GM21423 (cell line): ENCODE results near the gene ALKBH3.

ENCODE experiments used
- ATAC-seq: cut with Tn5 transposase; IDR thresholded peaks from one replicate; pipeline ENCODE4 v1.9.1; 2021; ENCODE audit warnings: mild to moderate bottlenecking, moderate library complexity; ENCODE audit not compliant: unreplicated experiment

Gene ALKBH3

DNA sequence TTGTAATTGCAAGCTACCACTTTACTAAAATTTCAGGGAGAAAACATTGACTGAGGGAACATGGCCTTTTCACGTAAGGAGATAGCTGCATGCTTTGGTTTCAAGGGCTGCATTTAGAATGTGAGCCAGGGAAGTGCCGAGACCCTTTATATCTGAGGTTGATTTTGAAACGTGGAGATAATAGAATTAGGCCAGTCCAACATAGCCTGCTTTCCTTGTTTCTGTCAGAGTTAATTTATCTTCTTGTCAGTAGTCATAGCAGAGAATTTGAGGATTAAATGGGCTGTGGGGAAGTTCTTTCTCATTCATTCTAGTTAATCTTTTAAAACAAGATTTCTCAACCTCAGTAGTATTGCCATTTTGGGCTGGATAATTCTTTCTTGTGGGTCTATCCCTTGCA lies 12.2 kb downstream of the ALKBH3 start:
- ATAC-seq, result no peak

DNA sequence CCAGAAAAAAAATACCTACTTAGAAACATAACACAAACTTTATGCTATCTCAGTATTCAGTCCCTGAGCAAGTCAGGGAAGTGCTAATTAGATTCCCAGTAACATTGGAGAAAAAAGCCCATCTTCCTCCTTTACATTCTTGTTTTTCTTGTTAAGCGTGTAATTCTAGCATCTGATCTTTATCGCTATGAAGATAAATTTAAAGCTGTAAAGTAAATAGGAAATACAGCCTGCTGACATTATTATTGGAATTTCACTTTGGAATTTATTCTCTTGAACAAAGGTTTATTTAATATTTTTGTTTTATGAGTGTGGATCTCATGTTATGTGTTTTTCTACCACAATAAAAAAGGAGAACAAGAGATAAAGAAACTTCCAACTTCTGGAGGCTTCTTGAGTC lies 13.9 kb downstream of the ALKBH3 start:
- ATAC-seq, result no peak

DNA sequence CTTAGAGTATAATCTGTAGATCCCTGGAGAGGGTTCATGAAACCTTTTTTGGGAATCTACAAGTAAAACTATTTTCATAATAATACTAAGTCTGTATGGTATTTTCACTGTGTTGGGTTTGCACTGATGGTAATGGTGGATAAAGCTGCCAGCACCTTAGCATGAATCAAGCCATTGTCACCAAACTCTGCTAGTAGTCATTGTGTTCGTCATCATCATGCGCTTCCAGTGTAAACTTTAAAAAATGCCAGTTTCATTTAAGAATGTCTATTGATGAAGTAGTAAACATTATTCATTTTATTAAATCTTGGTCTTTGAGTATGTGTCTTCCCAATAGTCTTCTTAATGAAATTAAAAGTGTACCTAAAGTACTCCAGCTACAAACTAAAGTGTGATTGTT lies 15.0 kb downstream of the ALKBH3 start:
- ATAC-seq, result no peak

DNA sequence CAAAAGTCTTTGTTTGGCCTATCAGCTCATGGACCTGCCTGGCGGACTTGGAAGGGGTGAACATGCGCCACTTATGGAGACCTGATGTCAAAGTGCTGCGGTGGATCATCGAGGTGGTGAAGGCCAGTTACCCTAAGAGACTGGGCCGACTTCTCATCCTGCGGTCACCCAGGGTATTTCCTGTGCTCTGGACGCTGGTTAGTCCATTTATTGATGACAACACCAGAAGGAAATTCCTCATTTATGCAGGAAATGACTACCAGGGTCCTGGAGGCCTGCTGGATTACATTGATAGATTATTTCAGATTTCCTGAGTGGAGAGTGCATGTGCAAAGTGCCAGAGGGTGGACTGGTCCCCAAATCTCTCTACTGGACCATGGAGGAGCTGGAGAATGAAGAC lies 17.9 kb downstream of the ALKBH3 start:
- no peak for ATAC-seq

DNA sequence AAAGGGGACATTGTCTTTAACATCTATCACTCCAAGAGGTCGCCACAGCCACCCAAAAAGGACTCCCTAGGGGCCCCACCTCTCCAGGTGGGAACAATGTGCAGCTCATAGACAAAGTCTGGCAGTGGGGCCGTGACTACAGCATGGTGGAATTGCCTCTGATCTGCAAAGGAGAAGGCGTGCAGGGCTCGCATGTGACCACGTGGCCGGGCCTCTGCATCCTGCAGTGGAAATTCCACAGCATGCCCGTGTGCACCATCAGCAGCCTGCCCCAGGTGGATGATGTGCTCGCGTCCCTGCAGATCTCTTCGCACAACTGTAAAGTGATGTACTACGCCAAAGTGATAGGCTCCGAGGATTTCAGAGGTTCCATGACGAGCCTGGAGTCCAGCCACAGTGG lies 18.5 kb downstream of the ALKBH3 start:
- no peak for ATAC-seq

DNA sequence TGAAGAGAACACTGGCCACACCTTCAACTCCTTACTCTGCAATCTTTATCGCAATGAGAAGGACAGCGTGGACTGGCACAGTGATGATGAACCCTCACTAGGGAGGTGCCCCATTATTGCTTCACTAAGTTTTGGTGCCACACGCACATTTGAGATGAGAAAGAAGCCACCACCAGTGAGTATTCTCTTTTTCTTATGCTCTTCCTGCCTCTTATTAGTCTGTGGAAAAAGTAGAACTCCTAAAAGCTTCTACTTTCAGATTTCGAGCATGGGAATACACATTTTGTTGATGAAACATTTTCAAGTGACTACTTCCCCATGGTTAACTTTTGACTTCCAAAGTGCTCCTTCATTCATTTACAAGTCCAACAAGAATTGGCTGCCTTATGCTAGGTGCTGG lies 20.9 kb downstream of the ALKBH3 start:
- ATAC-seq, result no peak

DNA sequence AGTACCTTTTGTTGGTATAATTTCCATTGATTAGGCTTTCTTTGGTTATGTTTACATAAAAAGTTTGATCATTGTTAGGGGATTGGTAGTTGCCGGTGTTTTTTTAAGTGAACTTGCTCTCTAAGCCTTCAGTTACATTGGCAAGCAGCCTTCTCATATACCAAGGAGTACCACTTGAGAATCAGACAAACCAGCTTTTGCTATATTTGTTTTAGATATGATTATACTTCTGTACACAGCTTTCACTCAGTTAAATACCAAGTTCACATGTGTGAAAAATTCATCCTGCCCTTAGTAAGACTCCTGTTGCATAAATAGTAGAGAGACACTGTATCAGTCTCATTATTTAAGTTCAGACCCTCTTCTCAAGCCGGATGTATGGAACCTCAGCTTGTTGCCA lies 22.4 kb downstream of the ALKBH3 start:
- no peak for ATAC-seq

DNA sequence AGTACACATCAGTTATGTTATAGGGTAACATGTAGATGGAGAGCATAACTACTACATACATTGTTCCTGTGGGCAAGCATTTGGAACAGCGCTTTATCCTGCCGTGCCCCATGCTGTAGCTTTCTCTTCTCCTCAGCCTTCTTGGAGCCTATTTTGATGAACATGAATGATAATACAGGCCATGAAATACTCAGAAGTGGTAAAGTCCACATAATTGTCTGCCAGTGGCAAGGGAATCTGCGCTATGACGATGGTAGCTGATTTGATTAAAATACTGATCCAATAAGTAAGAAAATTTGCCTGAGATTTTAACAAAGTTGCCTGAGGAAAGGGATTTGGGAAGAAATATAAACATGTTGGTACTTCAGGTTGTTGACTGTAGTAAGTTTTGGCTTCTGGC lies 23.3 kb downstream of the ALKBH3 start:
- ATAC-seq, result no peak

DNA sequence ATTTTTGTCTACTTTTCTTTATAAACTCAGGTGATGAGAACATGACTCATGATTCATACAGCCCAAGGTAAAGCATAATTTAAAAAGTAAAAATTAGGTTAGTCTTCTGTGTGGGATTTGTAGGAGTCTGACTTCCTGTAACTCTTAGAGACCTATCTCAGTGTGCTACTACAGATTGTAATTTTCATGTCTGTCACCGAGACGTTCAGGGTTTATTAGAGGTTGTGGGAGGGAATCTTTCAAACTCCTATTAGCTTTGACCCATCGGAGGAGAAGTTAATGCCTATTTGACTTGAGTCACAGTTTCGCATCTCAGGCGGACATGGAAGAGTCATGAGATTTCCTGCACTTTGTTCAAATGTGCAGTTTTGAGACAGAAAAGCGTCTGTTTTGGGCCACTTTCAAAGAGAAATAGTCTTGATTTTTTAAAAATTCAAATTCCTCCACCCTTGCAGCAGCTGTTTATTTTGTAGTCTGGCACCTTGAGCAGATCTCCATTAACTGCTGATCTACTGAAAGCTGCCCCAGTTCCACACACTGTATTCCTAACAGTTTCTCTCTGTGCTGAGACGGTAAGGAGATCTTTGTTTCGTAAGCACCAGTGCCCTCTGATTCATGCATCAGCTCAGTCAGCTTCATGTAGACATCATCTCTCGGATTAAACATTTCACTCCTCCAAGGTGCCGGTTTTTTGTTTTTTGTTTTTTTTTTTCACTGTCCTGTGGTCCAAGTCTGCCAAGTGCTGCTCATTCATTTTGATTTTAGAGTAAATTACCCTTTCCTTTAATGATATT lies 24.3 kb downstream of the ALKBH3 start:
- ATAC-seq, result no peak

DNA sequence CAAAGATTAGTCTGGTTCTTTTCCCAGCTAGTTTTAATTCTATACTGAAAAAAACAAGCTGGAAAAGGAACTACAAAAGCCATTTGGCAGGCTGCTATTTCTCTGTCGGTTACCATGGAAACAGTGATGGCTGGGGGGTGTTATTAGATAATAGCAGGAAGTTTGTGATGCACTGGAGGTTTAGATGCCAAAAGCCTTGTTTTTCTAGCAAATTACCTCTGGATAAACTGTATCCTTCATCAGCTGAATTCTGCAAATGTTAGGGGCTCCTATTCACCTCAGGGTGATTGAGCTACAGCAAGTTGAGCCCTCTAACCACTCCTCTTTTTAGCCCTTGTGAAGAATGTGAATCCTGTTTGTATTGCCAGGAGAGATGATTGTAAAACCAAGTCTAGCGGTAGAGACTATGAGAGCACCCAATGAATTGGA lies 25.2 kb downstream of the ALKBH3 start:
- no peak for ATAC-seq

DNA sequence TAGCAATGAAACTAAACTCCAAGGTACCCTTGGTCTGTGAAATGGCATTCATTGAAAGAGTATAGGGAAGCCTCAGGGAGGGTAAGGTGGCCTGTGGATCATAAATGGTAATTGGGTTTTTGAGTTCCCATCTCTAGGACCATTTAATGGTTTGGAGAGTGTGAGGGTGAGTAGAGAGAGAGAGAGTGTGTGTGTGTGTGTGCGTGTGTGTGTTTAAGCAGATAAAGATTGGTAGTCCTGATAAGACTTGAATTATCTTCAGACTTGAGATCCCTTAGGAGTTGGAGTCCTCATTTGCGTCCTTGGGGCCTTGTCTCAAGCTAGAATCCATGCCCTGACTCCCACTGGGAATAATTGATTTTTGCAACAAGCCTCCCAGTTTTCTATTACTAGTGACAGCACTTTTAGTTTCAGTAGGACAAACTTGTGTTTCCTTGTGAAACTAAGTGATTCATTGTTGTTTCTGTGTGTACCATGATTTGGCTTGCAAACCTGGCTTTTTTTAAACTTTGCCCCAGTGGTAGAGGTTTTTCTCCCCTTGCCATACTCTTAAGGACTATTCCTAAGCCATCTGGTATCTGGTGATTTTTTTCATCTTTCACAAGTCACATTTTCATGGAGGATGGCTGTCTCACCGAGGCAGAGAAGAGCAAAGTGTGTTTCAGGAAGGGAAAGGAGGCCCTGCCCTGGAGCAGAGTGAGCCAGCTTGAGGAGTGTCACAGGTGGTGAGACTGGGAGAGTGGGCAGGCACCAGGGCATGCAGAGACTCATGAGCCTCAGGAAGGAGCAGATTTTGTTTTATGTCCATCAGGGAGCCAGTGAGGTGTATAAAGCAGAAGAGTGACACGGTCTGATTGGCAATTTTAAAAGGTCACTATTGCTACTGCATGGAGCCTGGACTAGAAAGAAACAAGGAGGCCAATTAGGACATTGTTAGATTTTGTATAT lies 26.7 kb downstream of the ALKBH3 start:
- ATAC-seq, result no peak

DNA sequence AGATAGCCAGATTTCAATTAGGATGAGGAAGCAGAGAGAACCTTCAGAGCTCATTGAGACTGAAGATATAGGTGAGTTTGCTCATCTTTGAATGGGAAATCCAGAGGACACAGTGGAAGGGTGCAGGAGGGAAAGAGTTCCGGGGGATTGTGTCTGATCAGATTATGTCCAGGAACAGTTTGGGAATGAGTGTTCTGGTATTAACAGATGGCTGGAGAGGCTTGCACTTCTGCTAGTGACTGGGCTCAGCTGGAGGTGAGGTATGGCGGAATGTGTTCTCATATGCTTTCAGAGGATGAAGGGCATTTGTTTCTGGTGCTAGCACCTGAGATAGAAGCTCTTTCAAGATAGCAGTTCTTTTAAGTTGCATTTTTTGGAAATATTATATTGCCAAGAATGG lies 27.6 kb downstream of the ALKBH3 start:
- ATAC-seq, result no peak

DNA sequence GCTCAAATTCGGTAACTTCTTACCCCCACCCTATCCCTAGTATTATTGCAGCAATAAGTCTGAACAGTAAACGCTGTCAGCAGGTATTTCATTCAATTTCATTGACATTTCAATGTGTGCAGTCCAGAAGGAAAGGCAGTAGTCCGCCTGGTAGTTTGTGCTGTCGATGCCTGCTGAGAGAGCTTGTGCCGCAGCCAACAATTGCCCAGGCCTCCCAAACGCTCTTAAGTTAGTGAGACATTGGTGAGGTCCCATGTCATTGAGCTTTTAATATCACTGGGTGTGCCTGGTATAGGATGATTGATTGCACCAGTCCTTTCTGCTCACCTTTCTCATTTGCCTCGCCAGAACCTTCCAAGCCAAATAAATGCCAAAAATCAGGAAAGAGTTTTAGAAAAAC lies 28.1 kb downstream of the ALKBH3 start:
- ATAC-seq, result no peak

DNA sequence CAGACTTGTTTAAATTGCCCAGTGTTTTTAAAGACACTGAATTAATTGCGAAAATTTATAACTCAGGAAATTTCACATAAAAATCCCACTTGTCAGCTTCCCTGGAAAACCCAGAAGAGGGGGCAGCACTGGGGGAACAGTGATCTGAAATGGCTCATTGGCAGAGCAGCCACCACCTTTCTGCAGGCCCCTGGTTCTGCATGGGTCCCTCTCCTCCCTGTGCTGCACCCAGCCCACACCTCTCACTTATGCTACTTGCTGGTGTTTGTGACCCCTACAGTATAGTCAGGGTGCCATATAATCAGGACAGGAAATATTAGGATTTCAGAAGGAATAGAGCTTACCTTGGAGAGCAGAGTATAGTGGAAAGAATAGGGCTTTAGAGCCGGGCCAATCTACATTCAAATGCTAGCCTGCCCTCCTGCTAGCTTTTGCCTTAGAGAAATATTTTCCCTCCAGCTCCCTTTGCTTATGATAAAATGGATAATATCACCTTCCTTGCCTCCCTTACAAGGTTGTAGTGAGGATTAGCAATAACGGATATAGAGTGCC lies 33.3 kb downstream of the ALKBH3 start:
- ATAC-seq, result no peak

DNA sequence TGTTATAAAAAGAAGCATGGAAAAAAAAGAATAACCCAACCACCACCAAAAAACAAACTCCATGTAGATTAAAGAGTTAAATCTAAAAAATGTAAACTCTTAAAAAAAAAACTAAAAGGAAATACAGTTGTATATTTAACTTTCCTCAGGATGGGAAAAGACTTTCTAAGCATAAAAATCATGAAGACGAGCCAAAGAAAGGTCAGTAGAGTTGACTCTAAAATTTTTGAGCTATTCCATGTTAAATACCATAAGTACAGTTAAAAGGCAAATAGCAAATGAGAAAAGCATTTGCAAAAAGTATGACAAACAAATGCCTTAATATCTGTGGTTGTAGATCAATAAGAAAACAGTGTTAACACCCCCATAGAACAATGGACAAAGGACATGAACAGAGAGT lies 33.8 kb downstream of the ALKBH3 start:
- ATAC-seq, result no peak

DNA sequence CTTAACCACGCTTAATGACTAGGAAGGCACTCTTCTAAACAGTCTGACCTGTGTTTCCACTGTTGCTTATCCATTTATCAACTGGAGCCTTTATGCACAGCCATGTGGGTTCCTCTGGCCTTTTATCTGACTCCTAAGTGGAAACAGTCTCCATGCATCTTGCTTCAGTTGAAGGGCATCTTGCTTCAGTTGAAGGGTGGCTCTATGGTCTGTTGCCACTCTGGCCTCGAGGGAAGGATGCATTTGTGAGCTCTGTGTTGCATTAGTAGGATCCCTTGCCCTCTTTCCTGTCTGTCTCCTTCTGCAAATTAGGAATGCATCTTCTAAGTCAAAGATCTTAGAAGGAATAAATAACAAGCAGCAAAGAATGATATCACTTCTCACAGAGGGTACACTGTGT lies 36.0 kb downstream of the ALKBH3 start:
- ATAC-seq, result no peak

DNA sequence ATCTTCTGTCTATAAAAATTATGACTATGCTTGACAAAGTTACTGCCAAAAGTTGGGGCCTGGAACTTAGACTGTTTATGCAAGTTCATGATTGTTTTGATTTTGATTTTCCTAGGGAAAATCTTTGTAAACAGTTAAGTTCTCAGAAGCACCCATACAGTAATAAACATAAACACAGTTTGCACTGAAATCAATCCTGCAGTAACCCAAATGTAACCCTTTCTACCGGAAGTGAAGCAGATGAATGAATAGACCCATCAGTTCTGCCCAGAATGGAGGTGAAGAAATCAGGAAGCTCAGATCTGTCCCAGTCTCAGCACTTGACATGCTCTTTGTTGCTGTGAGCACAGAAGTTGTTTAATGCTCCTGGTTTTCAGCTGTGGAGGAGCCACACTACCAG lies 37.2 kb downstream of the ALKBH3 start:
- no peak for ATAC-seq

DNA sequence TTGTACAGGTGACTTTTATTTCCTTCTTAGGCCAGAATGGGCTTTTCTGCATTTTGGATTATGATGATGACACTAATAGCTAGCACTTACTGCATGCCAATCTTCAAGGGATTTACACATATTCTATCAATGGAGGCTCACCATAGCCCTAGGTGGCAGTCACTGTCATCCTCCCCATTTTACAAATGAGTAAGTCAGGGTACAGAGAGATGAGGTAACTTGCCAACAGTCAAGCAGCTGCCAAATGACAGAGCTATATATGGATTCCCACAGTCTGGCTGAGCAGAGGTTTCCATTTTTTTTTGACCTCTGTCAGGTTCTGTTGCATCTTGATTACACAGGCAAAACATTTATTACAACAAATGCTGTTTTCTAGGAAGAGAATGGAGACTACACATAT lies 38.0 kb downstream of the ALKBH3 start:
- ATAC-seq, result no peak

DNA sequence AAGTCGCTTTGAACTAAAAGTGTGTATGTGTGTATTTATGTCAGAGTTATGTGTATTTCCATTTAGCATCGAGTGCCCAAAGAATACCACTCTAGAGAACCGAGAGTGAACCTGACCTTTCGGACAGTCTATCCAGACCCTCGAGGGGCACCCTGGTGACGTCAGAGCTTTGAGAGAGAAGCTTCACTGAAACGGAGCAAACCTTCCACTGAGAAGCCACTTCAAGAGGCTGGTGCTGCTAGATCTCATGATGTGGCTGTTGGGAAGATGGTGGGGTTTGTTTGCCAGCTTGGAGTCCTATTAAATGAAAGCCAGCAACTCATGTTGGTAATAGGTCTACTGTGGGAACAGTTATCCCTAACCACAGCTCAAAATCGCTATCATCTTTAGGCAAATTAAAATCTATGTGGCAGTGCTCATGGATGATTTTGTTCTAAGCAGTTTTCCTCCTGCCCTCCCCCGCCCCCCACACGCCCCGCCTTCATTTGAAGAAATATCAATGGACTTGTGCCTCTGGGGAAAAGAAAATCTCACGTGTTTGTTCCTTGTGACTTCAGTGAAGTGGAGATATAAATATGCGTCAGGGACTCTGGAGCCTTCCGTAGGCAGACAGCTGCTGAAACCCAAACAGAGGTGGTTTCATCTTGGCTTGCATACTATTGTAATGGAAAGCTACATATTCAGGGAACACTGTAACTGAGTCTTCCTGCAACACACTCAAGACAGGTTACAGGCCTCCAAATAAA lies 39.4 kb downstream of the ALKBH3 start:
- ATAC-seq, result no peak

DNA sequence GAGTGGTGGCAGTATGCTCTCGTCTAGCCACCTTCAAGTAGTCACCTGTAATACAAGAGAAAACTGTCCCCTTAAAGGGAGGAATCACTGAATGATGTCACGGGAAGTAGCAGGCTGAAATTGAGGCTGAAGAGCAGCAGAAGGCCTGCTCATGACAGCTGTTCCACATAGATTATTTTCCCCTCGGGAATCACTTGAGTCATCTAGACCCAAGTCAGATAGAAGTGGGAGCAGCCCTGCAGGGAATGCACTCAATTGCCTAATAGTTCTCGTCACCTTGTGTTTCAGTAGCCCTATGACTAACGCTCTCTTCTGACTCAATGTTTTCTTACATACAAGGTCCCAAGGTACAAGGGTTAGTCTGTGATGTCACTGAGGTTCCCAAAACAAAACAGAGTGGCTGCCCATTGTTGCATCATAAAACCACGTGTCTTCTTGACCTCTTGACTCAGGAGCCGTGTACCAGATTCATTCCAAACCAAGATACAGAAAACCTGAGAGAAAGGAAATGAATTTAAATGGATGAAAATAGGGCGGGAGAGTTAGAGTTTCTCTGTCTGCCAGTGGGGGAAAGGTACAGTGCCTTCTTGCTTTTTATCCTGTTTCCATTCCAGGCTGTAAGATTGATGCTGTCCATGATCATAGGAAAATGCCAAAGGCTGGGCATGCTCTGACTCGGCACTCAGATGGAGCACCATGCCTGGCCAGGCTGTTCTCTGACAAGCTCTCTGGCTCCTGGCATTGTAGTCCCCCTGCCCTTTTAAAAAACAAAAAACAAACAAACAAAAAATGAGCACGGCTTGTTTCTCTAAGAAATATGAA lies 40.2 kb downstream of the ALKBH3 start:
- no peak for ATAC-seq
